ENCODE results near the gene EIF4E2. TPM values are rescaled to one million over a fixed set of nuclear protein-coding genes. Genes with fewer than 3 reads are reported as not detected.

EIF4E2 gene
- total and polyA plus RNA-seq, 8 donors = 17.8 to 33.0 (median 26.8) TPM

DNA sequence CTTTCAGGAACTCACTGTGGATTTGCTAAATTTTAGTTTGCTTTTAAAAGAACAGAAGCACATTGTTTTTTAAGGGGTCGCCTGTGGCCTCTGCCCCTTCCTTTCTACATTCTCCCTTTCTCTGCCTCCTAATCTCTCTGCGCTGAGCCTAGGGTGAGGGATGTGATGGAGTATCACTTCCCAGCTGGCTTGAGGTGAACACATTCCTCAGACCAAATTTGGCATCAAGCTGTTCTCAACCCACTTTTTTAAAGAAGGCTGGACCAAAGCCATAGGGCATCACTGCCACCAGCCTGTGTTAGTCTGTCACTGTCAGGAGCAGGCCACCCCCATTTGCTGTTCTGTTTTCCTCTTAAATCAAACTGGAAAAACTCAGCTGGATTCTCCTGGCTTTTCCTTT is 27.4 kb downstream of the EIF4E2 start:
- H3K4me3 ChIP-seq = no peak overlapping the region
- H3K9me3 ChIP-seq = no peaks in the 10 kb centered on the region
- DNase-seq (no peak), ATAC-seq (no peak), FAIRE-seq (no peak)
- 72 to 96% methylated on average over 2 of the region's 2 CpGs for WGBS, 2 donors
- intact Hi-C loops (cut with DNase I) = no loop called here
- peaks cover 0 to 10% (median 4%) of the 10 kb centered on the region in 3 donors for H3K4me1 ChIP-seq
- TF ChIP-seq, protein P1, sequence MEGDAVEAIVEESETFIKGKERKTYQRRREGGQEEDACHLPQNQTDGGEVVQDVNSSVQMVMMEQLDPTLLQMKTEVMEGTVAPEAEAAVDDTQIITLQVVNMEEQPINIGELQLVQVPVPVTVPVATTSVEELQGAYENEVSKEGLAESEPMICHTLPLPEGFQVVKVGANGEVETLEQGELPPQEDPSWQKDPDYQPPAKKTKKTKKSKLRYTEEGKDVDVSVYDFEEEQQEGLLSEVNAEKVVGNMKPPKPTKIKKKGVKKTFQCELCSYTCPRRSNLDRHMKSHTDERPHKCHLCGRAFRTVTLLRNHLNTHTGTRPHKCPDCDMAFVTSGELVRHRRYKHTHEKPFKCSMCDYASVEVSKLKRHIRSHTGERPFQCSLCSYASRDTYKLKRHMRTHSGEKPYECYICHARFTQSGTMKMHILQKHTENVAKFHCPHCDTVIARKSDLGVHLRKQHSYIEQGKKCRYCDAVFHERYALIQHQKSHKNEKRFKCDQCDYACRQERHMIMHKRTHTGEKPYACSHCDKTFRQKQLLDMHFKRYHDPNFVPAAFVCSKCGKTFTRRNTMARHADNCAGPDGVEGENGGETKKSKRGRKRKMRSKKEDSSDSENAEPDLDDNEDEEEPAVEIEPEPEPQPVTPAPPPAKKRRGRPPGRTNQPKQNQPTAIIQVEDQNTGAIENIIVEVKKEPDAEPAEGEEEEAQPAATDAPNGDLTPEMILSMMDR (IDR thresholded peaks at IDR 0.05) = no peak
- no peak overlapping the region for H3K27ac ChIP-seq
- no peaks in the 10 kb centered on the region for H3K27me3 ChIP-seq
- no peaks in the 10 kb centered on the region for H3K36me3 ChIP-seq

DNA sequence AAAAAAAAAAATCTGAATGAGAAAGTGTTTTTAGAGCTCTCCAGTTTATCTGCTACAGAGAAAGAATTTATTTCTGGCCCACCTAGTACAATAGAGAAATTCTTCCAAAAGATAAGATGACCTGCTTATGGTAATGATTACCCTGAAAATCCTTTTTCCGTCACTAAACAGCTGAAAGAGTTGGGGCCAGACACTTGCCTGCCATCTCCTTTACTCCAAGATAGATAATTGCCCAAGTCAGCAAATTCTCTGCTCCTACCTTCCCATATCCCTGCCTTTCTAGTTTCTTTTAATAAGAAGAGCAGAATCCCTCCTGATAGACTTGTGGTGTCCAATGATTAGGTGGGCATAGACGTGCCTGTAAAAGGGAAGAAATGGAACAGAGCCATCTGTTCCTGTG is 28.1 kb downstream of the EIF4E2 start:
- intact Hi-C loops (cut with DNase I) = no loop called here
- no peak for FAIRE-seq
- WGBS, 2 donors = 71 to 77% methylated on average over 2 of the region's 2 CpGs
- no peak for DNase-seq
- Histone ChIP-seq H3K27ac (no peak overlapping the region), H3K4me3 (no peak overlapping the region), H3K4me1 (peaks cover 0 to 9% (median 0%) of the 10 kb centered on the region in 3 donors), H3K9me3 (no peaks in the 10 kb centered on the region), H3K27me3 (no peaks in the 10 kb centered on the region), H3K36me3 (no peaks in the 10 kb centered on the region)
- TF ChIP-seq, protein P1 (IDR thresholded peaks at IDR 0.05) = no peak
- no peak for ATAC-seq

DNA sequence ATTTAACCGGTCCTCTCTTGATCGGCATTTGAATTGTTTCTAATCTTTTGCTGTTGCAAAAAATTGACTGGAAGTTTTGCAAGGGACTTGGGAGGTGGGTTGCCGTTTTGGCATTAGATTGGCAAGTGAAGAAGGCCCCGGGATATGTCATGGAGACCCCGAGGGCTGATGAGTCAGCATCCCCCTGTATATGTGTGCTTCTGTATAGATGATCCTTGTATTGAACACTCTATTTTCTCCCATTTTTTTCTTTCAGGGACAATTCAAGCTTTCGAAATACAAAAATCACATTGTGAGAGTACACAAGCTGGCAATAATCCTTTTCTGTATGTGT is 30.1 kb downstream of the EIF4E2 start:
- no peak overlapping the region for H3K4me3 ChIP-seq
- H3K4me1 ChIP-seq = peaks cover 0 to 9% (median 0%) of the 10 kb centered on the region in 3 donors
- ATAC-seq (no peak), DNase-seq (no peak), FAIRE-seq (no peak)
- no peaks in the 10 kb centered on the region for H3K36me3 ChIP-seq
- peak overlapping the region in 2 of 4 donors; percentile 37 to 48 for H3K27ac ChIP-seq
- no peaks in the 10 kb centered on the region for H3K27me3 ChIP-seq
- 46 to 51% methylated on average over 6 of the region's 6 CpGs for WGBS, 2 donors
- TF ChIP-seq, protein P1 (IDR thresholded peaks at IDR 0.05) = no peak
- intact Hi-C loops (cut with DNase I) = no loop called here
- no peaks in the 10 kb centered on the region for H3K9me3 ChIP-seq

DNA sequence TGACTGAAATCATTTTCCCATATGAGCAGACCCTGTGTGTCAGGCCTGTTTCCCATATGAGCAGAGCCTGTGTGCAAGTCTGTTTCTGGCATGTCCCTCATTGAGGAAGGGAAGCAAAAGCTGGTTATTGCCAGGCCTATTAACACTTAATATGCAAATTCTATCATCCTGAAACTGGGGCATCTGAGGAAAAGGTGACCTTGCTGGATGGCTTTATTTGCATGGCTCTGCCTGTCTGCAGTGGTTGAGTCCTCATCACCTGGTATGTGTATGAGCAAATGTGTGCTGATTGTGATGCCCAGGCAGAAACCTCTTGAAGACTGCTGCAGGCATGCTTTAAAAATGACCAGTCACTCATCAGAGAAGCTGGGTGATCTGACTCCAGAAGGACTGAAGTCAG is 31.2 kb downstream of the EIF4E2 start:
- Histone ChIP-seq H3K36me3 (no peaks in the 10 kb centered on the region), H3K27me3 (no peaks in the 10 kb centered on the region), H3K9me3 (no peaks in the 10 kb centered on the region), H3K4me3 (no peak overlapping the region), H3K4me1 (peaks cover 0 to 9% (median 0%) of the 10 kb centered on the region in 3 donors), H3K27ac (no peak overlapping the region)
- no peak for ATAC-seq
- no peak for FAIRE-seq
- intact Hi-C loops (cut with DNase I) = no loop called here
- DNase-seq = no peak
- TF ChIP-seq, protein P1 (IDR thresholded peaks at IDR 0.05) = no peak

DNA sequence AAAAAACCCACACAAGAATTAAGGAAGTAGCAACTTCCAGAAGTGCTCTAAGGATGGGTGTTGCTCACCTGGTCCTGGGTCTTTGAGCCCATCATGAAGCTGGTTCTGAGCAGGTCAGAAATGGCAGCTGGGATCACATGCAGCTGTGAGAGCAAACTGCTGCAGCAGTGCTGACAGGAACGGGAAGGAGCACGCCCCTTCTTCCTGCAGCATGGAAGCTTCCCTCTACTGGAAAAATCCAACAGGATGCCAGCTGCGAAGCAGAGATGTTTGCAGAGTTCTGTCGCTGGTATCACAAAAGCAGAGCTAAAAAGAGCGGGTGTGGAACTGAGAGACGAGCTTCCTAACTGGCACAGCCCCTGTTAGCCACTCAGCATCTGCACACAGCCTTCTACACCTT is 33.7 kb downstream of the EIF4E2 start:
- DNase-seq = no peak

More for the DNA sequence above, 33.7 kb downstream of the EIF4E2 start:
- H3K4me3 ChIP-seq = no peak overlapping the region
- no peaks in the 10 kb centered on the region for H3K27me3 ChIP-seq
- ATAC-seq (no peak), FAIRE-seq (no peak)
- 92 to 93% methylated on average over 6 of the region's 6 CpGs for WGBS, 2 donors
- intact Hi-C loops (cut with DNase I) = no loop called here
- TF ChIP-seq, protein P1 (IDR thresholded peaks at IDR 0.05) = no peak
- H3K4me1 ChIP-seq = peaks cover 0 to 17% (median 7%) of the 10 kb centered on the region in 3 donors
- H3K9me3 ChIP-seq = no peaks in the 10 kb centered on the region
- H3K36me3 ChIP-seq = no peaks in the 10 kb centered on the region
- H3K27ac ChIP-seq = no peak overlapping the region

Data from pancreas (tissue), 10 donors.